Osteoblast (primary cell): ENCODE results near the gene TBC1D5. TPM values are rescaled to one million over a fixed set of nuclear protein-coding genes. Genes with fewer than 3 reads are reported as not detected.
A peak's percentile ranks its signal among the peaks of the same experiment; 100 is the strongest.

Source experiments
- DNase-seq: peaks from one replicate; pipeline ENCODE4 v3.0.0; 2011; ENCODE audit warnings: low spot score, mixed read lengths; ENCODE audit not compliant: insufficient read length; ENCODE audit errors: missing footprints
- H2AFZ ChIP-seq: 2 replicates; pipeline ENCODE4 v1.6.0; 2011; ENCODE audit warnings: mild to moderate bottlenecking, low read length
- H3K27ac ChIP-seq: 2 replicates; pipeline ENCODE4 v1.5.1; 2011; ENCODE audit warnings: mild to moderate bottlenecking, low read depth, low read length, moderate library complexity
- H3K27me3 ChIP-seq: 2 replicates; pipeline ENCODE4 v1.6.0; 2012; ENCODE audit warnings: mild to moderate bottlenecking, control low read depth, inconsistent platforms, low read length, moderate library complexity; ENCODE audit not compliant: insufficient read depth
- H3K36me3 ChIP-seq: 2 replicates; pipeline ENCODE4 v1.5.1; 2011; ENCODE audit warnings: mild to moderate bottlenecking, low read length, control low read depth, moderate library complexity; ENCODE audit not compliant: insufficient read depth
- H3K4me1 ChIP-seq: 2 replicates; pipeline ENCODE4 v1.5.1; 2011; ENCODE audit warnings: mild to moderate bottlenecking, low read length, control low read depth, moderate library complexity; ENCODE audit not compliant: insufficient read depth
- H3K4me2 ChIP-seq: 2 replicates; pipeline ENCODE4 v1.6.0; 2011; ENCODE audit warnings: mild to moderate bottlenecking, low read length; ENCODE audit not compliant: insufficient read depth
- H3K4me3 ChIP-seq: fragments of 200-600 bp; sonication (generic); 3 replicates; pipeline ENCODE4 v1.5.1; 2012; ENCODE audit warnings: mild to moderate bottlenecking, low read length, inconsistent platforms; ENCODE audit not compliant: insufficient read depth
- H3K79me2 ChIP-seq: 2 replicates; pipeline ENCODE4 v1.6.0; 2012; ENCODE audit warnings: mild to moderate bottlenecking, low read length, control low read depth, inconsistent platforms; ENCODE audit not compliant: insufficient read depth
- H3K9me3 ChIP-seq: 2 replicates; pipeline ENCODE4 v1.5.1; 2011; ENCODE audit warnings: low read depth, low read length, control low read depth
- H4K20me1 ChIP-seq: 2 replicates; pipeline ENCODE4 v1.6.0; 2012; ENCODE audit warnings: mild to moderate bottlenecking, low read length, control low read depth; ENCODE audit not compliant: insufficient read depth
- total RNA-seq: library from RNA; depleted of rRNA; stranded (reverse); fragments of >200 nt; gene quantifications from 2 replicates; pipeline ENCODE4 v1.2.3, GENCODE V29; 2012
- TF ChIP-seq, protein P1 (sequence below): IDR thresholded peaks from 2 replicates; pipeline ENCODE4 v1.5.1; 2011; ENCODE audit warnings: mild to moderate bottlenecking, low read depth, low read length, moderate library complexity; ENCODE audit errors: extremely low read depth

Gene TBC1D5
- total RNA-seq, 1 donor = 117 TPM

DNA sequence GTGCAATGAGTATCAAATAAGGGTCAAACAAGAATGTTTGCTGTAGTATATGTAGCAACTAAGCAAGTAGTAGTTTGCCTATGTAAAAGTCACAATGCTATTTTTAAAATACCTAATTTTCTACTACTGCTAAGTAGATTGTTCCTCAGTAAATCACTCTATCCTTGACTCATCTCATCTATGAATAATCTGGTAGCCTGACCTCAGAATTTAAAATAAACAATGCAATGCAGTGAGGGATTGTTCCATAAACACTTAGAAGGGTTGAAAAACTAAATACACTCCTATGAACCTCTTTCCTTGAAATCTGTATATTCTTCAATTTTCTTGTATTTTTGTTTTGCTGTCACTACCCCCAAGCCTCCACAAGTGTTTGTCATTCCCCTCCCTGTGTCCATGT, 253.3 kb downstream of the TBC1D5 start:
- H3K79me2 ChIP-seq = no peaks in the 10 kb centered on the region
- H3K36me3 ChIP-seq = no peaks in the 10 kb centered on the region
- H3K4me1 ChIP-seq = peaks cover 6% of the 10 kb centered on the region
- peak; percentile 76 for DNase-seq
- H3K27ac ChIP-seq = no peak overlapping the region
- no peak overlapping the region for H3K4me2 ChIP-seq
- no peaks in the 10 kb centered on the region for H3K27me3 ChIP-seq
- no peaks in the 10 kb centered on the region for H3K9me3 ChIP-seq
- H4K20me1 ChIP-seq = no peaks in the 10 kb centered on the region
- TF ChIP-seq, protein P1, sequence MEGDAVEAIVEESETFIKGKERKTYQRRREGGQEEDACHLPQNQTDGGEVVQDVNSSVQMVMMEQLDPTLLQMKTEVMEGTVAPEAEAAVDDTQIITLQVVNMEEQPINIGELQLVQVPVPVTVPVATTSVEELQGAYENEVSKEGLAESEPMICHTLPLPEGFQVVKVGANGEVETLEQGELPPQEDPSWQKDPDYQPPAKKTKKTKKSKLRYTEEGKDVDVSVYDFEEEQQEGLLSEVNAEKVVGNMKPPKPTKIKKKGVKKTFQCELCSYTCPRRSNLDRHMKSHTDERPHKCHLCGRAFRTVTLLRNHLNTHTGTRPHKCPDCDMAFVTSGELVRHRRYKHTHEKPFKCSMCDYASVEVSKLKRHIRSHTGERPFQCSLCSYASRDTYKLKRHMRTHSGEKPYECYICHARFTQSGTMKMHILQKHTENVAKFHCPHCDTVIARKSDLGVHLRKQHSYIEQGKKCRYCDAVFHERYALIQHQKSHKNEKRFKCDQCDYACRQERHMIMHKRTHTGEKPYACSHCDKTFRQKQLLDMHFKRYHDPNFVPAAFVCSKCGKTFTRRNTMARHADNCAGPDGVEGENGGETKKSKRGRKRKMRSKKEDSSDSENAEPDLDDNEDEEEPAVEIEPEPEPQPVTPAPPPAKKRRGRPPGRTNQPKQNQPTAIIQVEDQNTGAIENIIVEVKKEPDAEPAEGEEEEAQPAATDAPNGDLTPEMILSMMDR = no peak
- no peak overlapping the region for H2AFZ ChIP-seq
- H3K4me3 ChIP-seq = no peak overlapping the region

DNA sequence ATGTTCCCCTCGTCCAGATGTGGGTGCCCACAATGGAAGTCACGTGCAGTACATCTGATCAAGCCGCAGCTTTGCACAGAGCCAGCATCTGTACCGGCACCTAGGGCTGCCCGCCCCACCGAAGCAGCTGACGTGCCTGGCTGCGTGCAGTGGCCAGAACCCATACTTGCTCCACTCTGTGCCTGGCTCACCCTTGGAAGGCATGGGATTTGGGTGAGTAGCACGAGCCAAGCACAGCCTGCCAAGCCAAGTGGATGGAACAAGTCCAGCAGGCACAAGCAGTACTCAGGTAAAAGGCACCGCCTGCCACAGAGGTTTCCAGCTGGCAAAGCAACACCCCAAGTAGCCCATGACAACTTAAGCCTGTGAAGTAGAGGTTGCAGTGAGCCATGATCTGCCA, 261.3 kb downstream of the TBC1D5 start:
- no peak overlapping the region for H3K27ac ChIP-seq
- peaks cover 2% of the 10 kb centered on the region for H3K9me3 ChIP-seq
- no peak for DNase-seq
- no peaks in the 10 kb centered on the region for H3K36me3 ChIP-seq
- no peak overlapping the region for H2AFZ ChIP-seq
- H3K79me2 ChIP-seq = no peaks in the 10 kb centered on the region
- H3K4me2 ChIP-seq = no peak overlapping the region
- no peak overlapping the region for H3K4me3 ChIP-seq
- TF ChIP-seq, protein P1 = no peak
- H3K4me1 ChIP-seq = no peaks in the 10 kb centered on the region
- no peaks in the 10 kb centered on the region for H4K20me1 ChIP-seq
- no peaks in the 10 kb centered on the region for H3K27me3 ChIP-seq

GRCh38 chr3:17479681-17480405, 262.6 kb downstream of the TBC1D5 start:
- Histone ChIP-seq H3K36me3 (no peaks in the 10 kb centered on the region), H3K27me3 (no peaks in the 10 kb centered on the region), H3K27ac (no peak overlapping the region), H4K20me1 (no peaks in the 10 kb centered on the region), H3K4me3 (no peak overlapping the region), H3K4me2 (no peak overlapping the region), H3K9me3 (peaks cover 2% of the 10 kb centered on the region), H2AFZ (no peak overlapping the region), H3K79me2 (no peaks in the 10 kb centered on the region), H3K4me1 (no peaks in the 10 kb centered on the region)
- no peak for DNase-seq
- TF ChIP-seq, protein P1 = no peak

DNA sequence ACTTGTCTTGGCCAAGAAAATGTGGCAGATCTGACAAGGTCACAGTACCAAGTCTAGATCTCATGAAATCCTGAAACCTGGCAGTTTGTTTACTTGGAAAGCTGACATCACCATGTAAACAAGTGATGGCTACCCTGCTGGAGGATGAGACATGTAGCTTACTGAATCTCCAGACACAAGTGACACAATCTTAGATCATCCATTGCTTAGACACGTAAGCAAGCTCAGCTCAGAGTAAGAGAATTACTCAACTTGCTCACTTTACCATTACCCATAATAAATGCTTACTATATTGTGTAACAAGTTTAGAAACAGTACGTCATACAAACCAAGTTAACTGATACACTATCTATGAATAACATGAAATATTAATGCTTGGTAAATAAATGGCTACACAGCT, 263.8 kb downstream of the TBC1D5 start:
- H3K4me1 ChIP-seq = no peaks in the 10 kb centered on the region
- no peaks in the 10 kb centered on the region for H4K20me1 ChIP-seq
- no peak overlapping the region for H3K4me2 ChIP-seq
- H3K27ac ChIP-seq = peak overlapping the region; percentile 26
- peaks cover 2% of the 10 kb centered on the region for H3K9me3 ChIP-seq
- H3K4me3 ChIP-seq = no peak overlapping the region
- no peaks in the 10 kb centered on the region for H3K27me3 ChIP-seq
- no peaks in the 10 kb centered on the region for H3K36me3 ChIP-seq
- no peaks in the 10 kb centered on the region for H3K79me2 ChIP-seq
- TF ChIP-seq, protein P1 = no peak
- DNase-seq = peak; percentile 75
- H2AFZ ChIP-seq = no peak overlapping the region
